Neural cell (in vitro differentiated cells): ENCODE measurements around the gene UBN1. TPM values are rescaled to one million over a fixed set of nuclear protein-coding genes. Genes with fewer than 3 reads are reported as not detected.

Source experiments
- H2AFZ ChIP-seq: fragments of 200-600, 300-800 bp; sonication (generic), shearing (Covaris generic); 2 replicates; pipeline ENCODE4 v1.6.0; 2014; ENCODE audit warnings: low read depth, mild to moderate bottlenecking, antibody characterized with exemption, low read length, moderate library complexity
- H3F3A ChIP-seq: fragments of 200-600 bp; shearing (Covaris generic); 2 replicates; pipeline ENCODE4 v1.6.1; 2016; ENCODE audit warnings: mild to moderate bottlenecking, moderate library complexity, mixed read lengths, antibody characterized with exemption, low read length; ENCODE audit not compliant: insufficient read depth, poor library complexity, severe bottlenecking
- H3K27ac ChIP-seq: fragments of 200-600, 300-800 bp; sonication (generic), shearing (Covaris generic); 2 replicates; pipeline ENCODE4 v1.5.1; 2014; ENCODE audit warnings: mild to moderate bottlenecking, low read length, moderate library complexity
- H3K27me3 ChIP-seq: fragments of 300-800, 200-600 bp; sonication (generic), shearing (Covaris generic); 2 replicates; pipeline ENCODE4 v1.6.0; 2014; ENCODE audit warnings: mild to moderate bottlenecking, low read depth, low read length, moderate library complexity; ENCODE audit not compliant: insufficient read depth
- H3K36me3 ChIP-seq: fragments of 300-800, 200-600 bp; sonication (generic), shearing (Covaris generic); 2 replicates; pipeline ENCODE4 v1.5.1; 2014; ENCODE audit warnings: mild to moderate bottlenecking, antibody characterized with exemption, low read length, moderate library complexity; ENCODE audit not compliant: insufficient read depth
- H3K4me2 ChIP-seq: fragments of 300-800, 200-600 bp; sonication (generic), shearing (Covaris generic); 2 replicates; pipeline ENCODE4 v1.6.0; 2014; ENCODE audit warnings: mild to moderate bottlenecking, low read length
- H3K4me3 ChIP-seq: fragments of 300-800, 200-600 bp; sonication (generic), shearing (Covaris generic); 2 replicates; pipeline ENCODE4 v1.5.1; 2014; ENCODE audit warnings: mild to moderate bottlenecking, low read length, moderate library complexity
- H3K79me2 ChIP-seq: fragments of 200-600 bp; shearing (Covaris generic); replicated peaks from 2 replicates; pipeline ENCODE4 v1.6.0; 2014; ENCODE audit warnings: mild to moderate bottlenecking, low read length, moderate library complexity; ENCODE audit not compliant: insufficient read depth
- H3K9ac ChIP-seq: fragments of 300-800, 200-600 bp; sonication (generic), shearing (Covaris generic); 2 replicates; pipeline ENCODE4 v1.6.1; 2016; ENCODE audit warnings: mild to moderate bottlenecking, low read length, mixed read lengths
- H3K9me2 ChIP-seq: fragments of 200-600 bp; shearing (Covaris generic); 2 replicates; pipeline ENCODE4 v1.6.1; 2016; ENCODE audit warnings: mild to moderate bottlenecking, low read length, mixed read lengths; ENCODE audit not compliant: insufficient read depth
- H3K9me3 ChIP-seq: fragments of 200-600, 300-800 bp; sonication (generic), shearing (Covaris generic); 2 replicates; pipeline ENCODE4 v1.6.1; 2016; ENCODE audit warnings: mild to moderate bottlenecking, mixed run types, low read length, moderate library complexity, mixed read lengths
- H4K20me1 ChIP-seq: fragments of 200-600 bp; shearing (Covaris generic); 2 replicates; pipeline ENCODE4 v1.6.1; 2016; ENCODE audit warnings: mild to moderate bottlenecking, mixed run types; ENCODE audit not compliant: insufficient read depth
- EP300 ChIP-seq: fragments of 450-650 bp; conservative IDR thresholded peaks from 2 replicates; pipeline ENCODE4 v1.6.1; 2014; ENCODE audit warnings: antibody characterized with exemption, mild to moderate bottlenecking, moderate library complexity; ENCODE audit not compliant: poor library complexity, severe bottlenecking
- EZH2 ChIP-seq: fragments of 200-600, 300-800 bp; shearing (Covaris generic), sonication (generic); IDR thresholded peaks from 2 replicates; pipeline ENCODE4 v1.6.1; 2014; ENCODE audit warnings: antibody characterized with exemption, low read length, borderline replicate concordance, mild to moderate bottlenecking; ENCODE audit not compliant: insufficient read depth, poor library complexity, severe bottlenecking
- MXI1 ChIP-seq: fragments of 450-650 bp; conservative IDR thresholded peaks from 2 replicates; pipeline ENCODE4 v1.6.1; 2014; ENCODE audit warnings: antibody characterized with exemption, mild to moderate bottlenecking; ENCODE audit not compliant: poor library complexity, severe bottlenecking
- POLR2AphosphoS5 ChIP-seq: IDR thresholded peaks from 2 replicates; pipeline ENCODE4 v1.6.1; 2012
- RAD21 ChIP-seq: fragments of 450-650 bp; conservative IDR thresholded peaks from 2 replicates; pipeline ENCODE4 v1.6.1; 2014; ENCODE audit warnings: antibody characterized with exemption, mild to moderate bottlenecking, moderate library complexity
- SMC3 ChIP-seq: fragments of 450-650 bp; conservative IDR thresholded peaks from 2 replicates; pipeline ENCODE4 v1.6.1; 2014; ENCODE audit warnings: antibody characterized with exemption, mild to moderate bottlenecking, moderate library complexity; ENCODE audit not compliant: poor library complexity
- TAF1 ChIP-seq: IDR thresholded peaks from 2 replicates; pipeline ENCODE4 v1.6.1; 2012; ENCODE audit warnings: low read depth
- polyA plus RNA-seq: library from polyadenylated mRNA; depleted of rRNA; stranded (reverse); fragments of >200 nt; gene quantifications from 2 replicates; pipeline ENCODE4 v1.2.3, GENCODE V29; 2014
- TF ChIP-seq, protein P1 (sequence below): fragments of 450-650 bp; IDR thresholded peaks from 2 replicates; pipeline ENCODE4 v1.5.1; 2014; ENCODE audit warnings: antibody characterized with exemption, mild to moderate bottlenecking, moderate library complexity; ENCODE audit not compliant: poor library complexity, severe bottlenecking
- TF ChIP-seq, protein P2 (sequence below): IDR thresholded peaks from 2 replicates; pipeline ENCODE4 v1.6.1; 2012; ENCODE audit warnings: borderline replicate concordance

Gene UBN1
- polyA plus RNA-seq, 1 donor from 2014 or later: 17.1 TPM

DNA sequence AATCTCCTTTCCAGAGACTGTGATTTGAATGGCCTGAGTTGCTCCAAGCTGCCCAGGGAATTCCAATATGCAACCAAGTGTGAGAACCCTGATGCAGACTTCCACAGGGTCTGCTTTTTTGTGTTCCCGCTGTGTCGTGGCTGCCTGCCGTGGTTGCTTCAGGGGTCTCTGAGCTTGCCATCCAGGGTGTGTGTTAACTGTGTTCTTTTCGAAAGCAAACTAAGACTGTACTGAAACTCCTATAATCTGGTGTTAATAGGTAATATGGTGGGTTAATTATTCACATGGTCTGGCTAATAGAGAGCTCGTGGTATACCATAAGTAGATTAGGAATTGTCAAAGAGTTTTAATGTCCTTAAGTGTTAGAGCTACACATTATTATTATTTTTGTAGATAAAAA lies 20.7 kb downstream of the UBN1 start:
- Histone ChIP-seq H3K27me3 (no peaks in the 10 kb centered on the region), H3K9me3 (no peaks in the 10 kb centered on the region), H3K9ac (no peak overlapping the region), H3F3A (no peaks in the 10 kb centered on the region), H2AFZ (no peak overlapping the region), H3K9me2 (no peaks in the 10 kb centered on the region), H3K36me3 (no peaks in the 10 kb centered on the region), H3K79me2 (peaks cover 24% of the 10 kb centered on the region), H3K27ac (no peak overlapping the region), H3K4me2 (no peak overlapping the region), H3K4me3 (no peak overlapping the region), H4K20me1 (no peaks in the 10 kb centered on the region)
- no peak for TF ChIP-seq SMC3

DNA sequence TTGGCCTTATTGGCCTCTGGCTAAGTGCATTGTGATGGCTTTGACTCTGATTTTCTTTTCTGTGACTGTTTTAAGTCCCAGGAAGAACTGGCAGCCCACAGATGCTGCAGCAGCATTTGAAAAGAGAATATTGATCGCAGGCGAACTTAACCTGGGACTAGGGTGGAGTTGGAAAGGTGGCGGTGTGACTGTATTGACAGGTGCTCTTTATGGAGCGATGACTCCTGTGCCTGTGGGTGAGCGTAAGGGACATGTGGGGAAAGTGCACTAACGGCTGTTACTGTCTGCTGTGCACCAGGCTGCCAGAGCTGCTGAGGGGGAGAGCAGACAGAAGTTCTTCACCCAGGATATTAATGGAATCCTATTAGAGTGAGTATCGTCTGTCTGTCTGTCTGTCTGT lies 21.3 kb downstream of the UBN1 start:
- TF ChIP-seq EP300 (no peak), RAD21 (no peak), MXI1 (no peak)
- TF ChIP-seq, protein P1, sequence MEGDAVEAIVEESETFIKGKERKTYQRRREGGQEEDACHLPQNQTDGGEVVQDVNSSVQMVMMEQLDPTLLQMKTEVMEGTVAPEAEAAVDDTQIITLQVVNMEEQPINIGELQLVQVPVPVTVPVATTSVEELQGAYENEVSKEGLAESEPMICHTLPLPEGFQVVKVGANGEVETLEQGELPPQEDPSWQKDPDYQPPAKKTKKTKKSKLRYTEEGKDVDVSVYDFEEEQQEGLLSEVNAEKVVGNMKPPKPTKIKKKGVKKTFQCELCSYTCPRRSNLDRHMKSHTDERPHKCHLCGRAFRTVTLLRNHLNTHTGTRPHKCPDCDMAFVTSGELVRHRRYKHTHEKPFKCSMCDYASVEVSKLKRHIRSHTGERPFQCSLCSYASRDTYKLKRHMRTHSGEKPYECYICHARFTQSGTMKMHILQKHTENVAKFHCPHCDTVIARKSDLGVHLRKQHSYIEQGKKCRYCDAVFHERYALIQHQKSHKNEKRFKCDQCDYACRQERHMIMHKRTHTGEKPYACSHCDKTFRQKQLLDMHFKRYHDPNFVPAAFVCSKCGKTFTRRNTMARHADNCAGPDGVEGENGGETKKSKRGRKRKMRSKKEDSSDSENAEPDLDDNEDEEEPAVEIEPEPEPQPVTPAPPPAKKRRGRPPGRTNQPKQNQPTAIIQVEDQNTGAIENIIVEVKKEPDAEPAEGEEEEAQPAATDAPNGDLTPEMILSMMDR: no peak
- H3K27me3 ChIP-seq: no peaks in the 10 kb centered on the region
- H3K4me2 ChIP-seq: no peak overlapping the region
- H3F3A ChIP-seq: no peaks in the 10 kb centered on the region
- H2AFZ ChIP-seq: no peak overlapping the region
- H4K20me1 ChIP-seq: no peaks in the 10 kb centered on the region
- H3K9me3 ChIP-seq: no peaks in the 10 kb centered on the region
- peaks cover 23% of the 10 kb centered on the region for H3K79me2 ChIP-seq
- H3K9ac ChIP-seq: no peak overlapping the region
- H3K9me2 ChIP-seq: no peaks in the 10 kb centered on the region
- no peak overlapping the region for H3K27ac ChIP-seq
- H3K36me3 ChIP-seq: no peaks in the 10 kb centered on the region
- H3K4me3 ChIP-seq: no peak overlapping the region

DNA sequence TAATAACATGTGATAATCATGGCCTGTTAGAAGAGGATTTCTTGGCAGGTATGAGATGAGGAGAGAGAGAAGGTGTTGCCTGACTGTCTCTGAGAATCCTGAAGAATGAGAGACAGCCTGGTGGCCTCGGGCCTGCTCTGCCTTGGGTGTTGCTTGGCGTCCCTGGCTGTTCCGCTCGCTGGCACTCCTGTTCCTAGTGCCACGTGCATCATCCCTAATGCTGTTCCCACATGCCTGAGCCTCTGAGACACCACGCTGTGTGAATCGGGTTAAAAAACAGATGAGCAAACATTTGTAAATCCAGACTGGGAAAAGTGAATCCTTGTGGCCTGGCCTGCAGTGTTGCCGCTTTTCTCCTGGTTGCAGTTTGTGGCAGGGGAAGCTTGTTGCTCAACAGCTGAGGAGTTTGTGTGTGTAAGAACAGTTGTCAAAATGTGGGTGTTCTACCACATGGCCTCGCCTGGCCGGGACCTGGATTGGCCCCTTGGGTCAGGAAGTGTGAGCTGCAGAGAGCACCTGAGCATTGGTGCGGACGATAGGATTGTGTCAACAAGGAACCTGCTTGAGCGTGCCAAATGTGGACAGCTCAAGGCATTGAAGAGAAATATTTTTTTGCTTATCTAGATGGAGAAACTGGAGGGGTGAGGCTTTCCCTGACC lies 22.0 kb downstream of the UBN1 start:
- Histone ChIP-seq H3K9ac (no peak overlapping the region), H3F3A (no peaks in the 10 kb centered on the region), H3K9me3 (no peaks in the 10 kb centered on the region), H2AFZ (no peak overlapping the region), H3K4me3 (no peak overlapping the region), H3K9me2 (no peaks in the 10 kb centered on the region), H3K79me2 (peaks cover 20% of the 10 kb centered on the region), H3K27ac (no peak overlapping the region), H4K20me1 (no peaks in the 10 kb centered on the region), H3K4me2 (no peak overlapping the region), H3K36me3 (no peaks in the 10 kb centered on the region), H3K27me3 (no peaks in the 10 kb centered on the region)
- TF ChIP-seq, protein P2, sequence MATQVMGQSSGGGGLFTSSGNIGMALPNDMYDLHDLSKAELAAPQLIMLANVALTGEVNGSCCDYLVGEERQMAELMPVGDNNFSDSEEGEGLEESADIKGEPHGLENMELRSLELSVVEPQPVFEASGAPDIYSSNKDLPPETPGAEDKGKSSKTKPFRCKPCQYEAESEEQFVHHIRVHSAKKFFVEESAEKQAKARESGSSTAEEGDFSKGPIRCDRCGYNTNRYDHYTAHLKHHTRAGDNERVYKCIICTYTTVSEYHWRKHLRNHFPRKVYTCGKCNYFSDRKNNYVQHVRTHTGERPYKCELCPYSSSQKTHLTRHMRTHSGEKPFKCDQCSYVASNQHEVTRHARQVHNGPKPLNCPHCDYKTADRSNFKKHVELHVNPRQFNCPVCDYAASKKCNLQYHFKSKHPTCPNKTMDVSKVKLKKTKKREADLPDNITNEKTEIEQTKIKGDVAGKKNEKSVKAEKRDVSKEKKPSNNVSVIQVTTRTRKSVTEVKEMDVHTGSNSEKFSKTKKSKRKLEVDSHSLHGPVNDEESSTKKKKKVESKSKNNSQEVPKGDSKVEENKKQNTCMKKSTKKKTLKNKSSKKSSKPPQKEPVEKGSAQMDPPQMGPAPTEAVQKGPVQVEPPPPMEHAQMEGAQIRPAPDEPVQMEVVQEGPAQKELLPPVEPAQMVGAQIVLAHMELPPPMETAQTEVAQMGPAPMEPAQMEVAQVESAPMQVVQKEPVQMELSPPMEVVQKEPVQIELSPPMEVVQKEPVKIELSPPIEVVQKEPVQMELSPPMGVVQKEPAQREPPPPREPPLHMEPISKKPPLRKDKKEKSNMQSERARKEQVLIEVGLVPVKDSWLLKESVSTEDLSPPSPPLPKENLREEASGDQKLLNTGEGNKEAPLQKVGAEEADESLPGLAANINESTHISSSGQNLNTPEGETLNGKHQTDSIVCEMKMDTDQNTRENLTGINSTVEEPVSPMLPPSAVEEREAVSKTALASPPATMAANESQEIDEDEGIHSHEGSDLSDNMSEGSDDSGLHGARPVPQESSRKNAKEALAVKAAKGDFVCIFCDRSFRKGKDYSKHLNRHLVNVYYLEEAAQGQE: no peak
- no peak for TF ChIP-seq TAF1
- no peak for TF ChIP-seq POLR2AphosphoS5
- no peak for TF ChIP-seq MXI1
- TF ChIP-seq EZH2: no peak
- no peak for TF ChIP-seq SMC3
- TF ChIP-seq, protein P1: no peak
- no peak for TF ChIP-seq EP300
- no peak for TF ChIP-seq RAD21
